Retina (tissue), 1 donor: ENCODE results near the gene ELMO2.

Experiments
- DNase-seq: peaks from one replicate; pipeline ENCODE4 v3.0.0-alpha.2; 2016

ELMO2 gene

GRCh38 chr20:46350201-46350985, 56.0 kb downstream of the ELMO2 start:
- no peak for DNase-seq

DNA sequence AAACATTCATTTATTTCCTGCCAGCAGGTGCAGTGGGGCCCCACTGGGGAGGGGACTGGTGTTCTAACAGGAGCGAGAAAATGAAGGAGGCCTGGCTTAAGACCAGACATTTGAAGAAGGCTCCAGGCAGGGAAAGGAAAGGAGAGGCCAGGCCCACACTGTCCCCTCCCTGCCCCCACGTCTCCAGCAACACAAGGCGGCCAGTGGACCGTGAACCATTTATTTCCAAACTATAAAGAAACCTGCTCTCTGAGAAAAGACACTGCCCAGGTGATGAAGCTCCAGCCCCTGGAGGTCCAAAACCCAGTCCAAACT, 56.7 kb downstream of the ELMO2 start:
- DNase-seq: no peak

DNA sequence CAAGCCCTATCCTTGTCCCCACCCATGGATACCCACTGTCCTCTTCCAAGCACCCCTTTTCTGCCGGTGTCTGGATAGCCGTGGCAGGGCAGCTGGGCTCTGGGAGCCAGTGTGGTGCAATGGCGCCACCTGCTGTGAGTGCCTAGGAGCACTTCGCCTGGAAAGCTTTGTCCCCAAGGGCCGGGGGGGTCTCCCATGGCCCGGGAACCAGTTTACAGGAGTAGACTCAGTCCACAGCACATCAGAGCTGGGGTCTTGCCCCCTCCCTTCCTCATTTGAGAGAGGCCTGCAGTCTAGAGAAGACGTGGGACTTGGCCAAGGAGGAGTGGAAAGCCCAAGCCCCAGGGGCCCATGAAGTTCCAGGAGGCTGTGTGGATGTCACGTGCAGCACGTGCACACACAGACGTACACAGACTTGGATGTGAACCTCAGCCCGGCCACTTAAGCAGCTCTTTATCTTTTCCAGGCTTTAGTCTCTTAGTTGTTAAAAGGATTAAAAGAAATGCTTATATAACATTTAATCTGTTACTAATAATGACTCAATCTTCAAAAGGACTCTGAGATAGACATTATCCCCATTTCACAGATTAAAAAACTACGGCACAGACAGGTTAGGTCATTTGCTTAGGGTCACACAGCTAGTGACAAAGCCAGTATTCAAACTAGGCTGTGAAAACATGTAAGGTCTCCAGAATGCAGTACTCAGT, 57.2 kb downstream of the ELMO2 start:
- peak; percentile 87 for DNase-seq

- DNase-seq: peak; percentile 65
Observed at GRCh38 chr20:46347841-46348803, 58.3 kb downstream of the ELMO2 start.

GRCh38 chr20:46346770-46347169, 59.6 kb downstream of the ELMO2 start:
- no peak for DNase-seq

DNA sequence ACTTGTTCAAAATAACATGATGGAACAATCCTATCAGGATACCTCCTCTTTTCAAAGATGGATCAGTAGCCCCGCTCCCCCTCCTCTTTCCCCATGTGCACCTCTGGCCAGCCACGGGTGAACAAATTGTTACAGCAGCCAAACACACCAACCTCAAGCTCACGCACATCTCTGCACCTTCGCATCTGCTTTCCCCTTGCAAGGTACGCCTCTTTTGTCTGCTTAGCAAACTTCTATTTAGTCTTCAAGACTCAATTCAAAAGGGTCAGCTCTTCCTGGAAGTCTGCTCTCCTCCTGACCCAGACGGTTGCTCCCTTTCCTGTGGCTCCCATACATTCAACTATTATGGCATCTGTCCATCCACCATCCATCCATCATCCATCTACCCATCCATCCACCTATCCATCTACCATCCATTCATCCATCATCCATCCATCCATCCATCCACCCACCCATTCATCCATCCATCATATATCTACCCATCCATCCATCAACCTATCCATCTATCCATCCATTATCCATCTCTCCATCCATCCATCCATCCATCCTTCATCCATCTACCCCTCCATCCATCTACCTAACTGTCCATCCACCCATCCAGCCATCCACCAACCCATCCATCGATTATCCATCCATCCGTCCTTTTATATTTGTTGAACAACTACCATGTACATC, 61.8 kb downstream of the ELMO2 start:
- no peak for DNase-seq

- no peak for DNase-seq
Observed at GRCh38 chr20:46343975-46344357, 62.4 kb downstream of the ELMO2 start.

DNA sequence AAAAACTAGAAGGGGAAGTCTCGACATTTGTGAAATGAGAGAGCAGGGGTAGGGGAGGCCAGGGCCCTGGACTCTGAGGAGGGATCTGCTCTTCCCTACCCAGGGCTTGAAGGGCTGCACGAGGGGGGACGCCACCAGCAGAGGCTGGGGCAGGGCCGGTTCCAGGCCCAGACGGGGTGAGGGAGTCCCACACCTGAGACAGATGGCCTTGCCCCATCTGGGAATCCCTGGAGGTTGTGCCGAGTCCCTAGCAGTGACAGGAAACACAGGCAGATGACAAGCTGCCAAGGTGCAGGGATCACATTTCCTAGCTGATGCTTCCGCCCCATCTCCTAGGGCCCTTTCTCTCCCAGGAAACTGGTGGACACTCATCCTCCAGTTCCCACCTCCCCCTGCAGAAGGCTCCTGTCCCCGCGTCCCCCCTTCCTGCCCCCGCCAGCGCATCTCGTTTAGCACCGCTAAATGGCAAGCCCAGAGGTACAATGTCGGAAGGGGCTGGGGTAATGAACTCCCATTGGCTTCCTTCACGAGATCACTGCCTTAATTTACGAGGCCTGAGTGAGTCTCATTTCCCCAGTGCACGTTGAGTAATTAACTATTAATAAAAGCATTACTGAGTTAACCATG, 63.0 kb downstream of the ELMO2 start:
- DNase-seq: no peak

DNA sequence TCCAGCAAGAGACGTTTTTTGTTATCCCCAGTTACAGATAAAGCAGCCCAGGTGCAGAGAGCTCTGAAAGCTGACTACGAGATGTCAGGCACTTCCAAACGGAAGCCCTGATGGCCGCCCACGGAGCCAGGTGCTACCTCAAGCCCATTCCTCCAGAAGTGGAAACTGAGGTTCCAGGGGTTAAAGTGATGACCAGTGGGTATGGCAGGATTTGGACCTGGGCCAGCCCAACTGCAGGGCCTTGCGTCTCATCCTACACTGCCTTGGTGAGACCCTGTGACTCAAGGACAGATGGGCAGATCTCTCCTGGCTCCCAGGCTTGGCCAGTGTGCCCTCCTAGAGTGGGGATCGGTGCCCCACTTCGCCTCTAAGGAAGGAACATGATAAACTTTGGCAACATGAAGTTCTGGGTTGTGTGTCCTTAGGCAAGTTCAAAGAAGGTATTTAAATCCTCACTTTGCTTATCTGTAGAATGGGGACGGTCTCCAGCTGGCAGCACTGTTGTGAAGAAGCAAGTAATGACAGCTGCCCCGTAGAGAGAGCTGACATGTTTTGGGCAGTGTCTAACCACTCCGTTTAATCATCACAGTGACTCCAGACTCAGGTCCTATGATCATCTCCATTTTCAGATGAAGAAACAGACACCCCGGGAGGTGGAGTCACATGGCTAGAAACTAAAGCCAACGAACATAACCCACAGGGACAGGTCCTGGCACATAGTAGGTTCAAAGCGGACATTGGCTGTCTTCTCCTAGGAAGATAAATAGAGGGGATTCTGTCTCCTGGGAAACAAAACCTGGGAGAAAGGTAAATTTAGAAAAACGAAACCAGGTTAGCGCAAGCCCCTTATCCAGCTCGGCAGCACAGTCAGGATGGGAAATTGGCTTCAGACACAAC, 63.7 kb downstream of the ELMO2 start:
- DNase-seq: no peak

GRCh38 chr20:46342010-46342378, 64.4 kb downstream of the ELMO2 start:
- no peak for DNase-seq

GRCh38 chr20:46341074-46342009, 65.1 kb downstream of the ELMO2 start:
- DNase-seq: peak; percentile 68

- no peak for DNase-seq
Observed at GRCh38 chr20:46339037-46339436, 67.4 kb downstream of the ELMO2 start.

DNA sequence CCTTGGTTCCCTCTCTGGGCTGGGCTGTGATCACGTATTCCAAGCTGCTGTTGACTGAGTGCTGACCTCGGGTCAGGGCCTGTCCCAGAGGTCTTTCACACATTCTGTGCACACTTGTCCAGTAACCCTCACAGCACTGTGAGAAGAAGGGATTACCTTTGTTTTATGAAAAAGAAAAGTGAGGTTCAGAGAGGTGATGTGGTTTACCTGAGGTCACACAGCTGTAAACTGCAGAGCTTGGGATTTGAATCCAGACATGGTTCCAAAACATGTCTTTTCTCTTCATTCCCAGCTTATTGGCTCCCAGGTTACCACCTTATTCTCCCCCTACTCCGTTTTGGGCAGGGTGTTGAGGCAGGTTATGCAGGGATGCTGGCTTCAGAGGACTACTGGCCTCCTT, 69.7 kb downstream of the ELMO2 start:
- DNase-seq: no peak

GRCh38 chr20:46334303-46334904, 72.0 kb downstream of the ELMO2 start:
- no peak for DNase-seq

DNA sequence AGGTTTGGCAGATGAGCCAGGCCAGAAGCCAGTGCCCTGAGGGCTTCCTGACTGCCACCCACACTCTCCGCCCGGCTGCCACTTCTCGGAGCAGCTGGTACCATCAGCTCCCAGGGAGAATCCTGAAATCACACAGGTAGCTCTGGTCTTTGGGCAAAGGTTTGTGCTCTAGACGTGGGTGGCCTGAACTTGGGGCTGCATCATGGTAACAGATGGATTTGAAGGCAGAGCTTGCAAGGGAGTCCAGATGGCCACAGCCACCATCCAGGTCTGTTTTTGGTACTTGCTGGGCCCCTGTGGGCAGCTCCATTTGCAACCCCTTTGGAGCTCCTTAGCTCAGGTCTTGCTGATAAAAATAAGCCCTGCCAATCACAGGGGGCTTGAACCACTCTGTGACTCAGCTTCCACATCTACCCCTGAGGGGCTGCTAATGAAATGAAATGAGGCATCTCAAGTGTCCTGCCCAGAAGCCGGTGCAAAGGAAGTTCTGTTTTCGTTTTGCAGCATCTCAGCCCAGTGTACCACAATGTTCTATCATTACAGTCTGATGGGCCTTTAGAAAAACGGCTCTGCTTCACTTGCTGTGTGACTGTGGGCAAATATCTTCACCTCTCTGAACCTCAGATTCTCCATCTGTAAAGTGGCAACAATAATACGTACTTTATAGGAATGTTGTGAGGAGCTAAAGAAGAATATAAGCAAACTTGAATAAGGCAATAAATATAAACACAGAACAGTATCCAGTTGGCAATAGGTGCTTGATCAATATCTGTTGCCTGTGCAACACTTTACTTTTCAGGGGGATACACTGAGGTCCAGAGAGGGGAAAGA, 73.0 kb downstream of the ELMO2 start:
- no peak for DNase-seq

GRCh38 chr20:46332373-46333160, 73.8 kb downstream of the ELMO2 start:
- no peak for DNase-seq

- no peak for DNase-seq
Observed at GRCh38 chr20:46331611-46332361, 74.6 kb downstream of the ELMO2 start.
